Testis (tissue), 2 donors: Measurements from ENCODE around the gene ATXN7.

Experiments
- POLR2A ChIP-seq: fragments of 450-650 bp; IDR thresholded peaks from one replicate; pipeline ENCODE4 v1.6.1; 2017; ENCODE audit warnings: antibody characterized with exemption, mild to moderate bottlenecking, moderate library complexity
- TF ChIP-seq, protein P1 (sequence below), 3 experiments: fragments of 450-650 bp in 2 of 3; fragments of 200-600 bp in 1 of 3; sonication (generic) in 1 of 3; IDR thresholded peaks; one replicate each; pipeline ENCODE4 v1.5.1; 2016 to 2019; ENCODE audit warnings: antibody characterized with exemption in 3 of 3, mild to moderate bottlenecking in 2 of 3, moderate library complexity in 1 of 3

DNA sequence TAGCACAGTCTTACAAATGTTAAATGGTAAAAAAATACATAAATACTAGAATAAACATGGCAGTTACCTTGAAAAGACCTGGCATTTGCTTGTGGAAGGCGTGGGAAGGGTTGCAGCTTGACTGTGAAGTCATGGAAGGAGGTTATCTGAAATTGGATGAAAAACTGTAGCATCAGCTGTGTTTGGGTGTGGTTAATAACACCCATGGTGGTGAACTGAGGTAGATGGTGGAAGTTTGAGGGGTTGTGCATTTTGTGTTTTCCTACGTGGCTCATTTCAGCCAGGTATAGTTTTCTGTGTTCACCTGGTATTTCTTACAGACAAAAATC lies 113.2 kb downstream of the ATXN7 start:
- TF ChIP-seq, protein P1, sequence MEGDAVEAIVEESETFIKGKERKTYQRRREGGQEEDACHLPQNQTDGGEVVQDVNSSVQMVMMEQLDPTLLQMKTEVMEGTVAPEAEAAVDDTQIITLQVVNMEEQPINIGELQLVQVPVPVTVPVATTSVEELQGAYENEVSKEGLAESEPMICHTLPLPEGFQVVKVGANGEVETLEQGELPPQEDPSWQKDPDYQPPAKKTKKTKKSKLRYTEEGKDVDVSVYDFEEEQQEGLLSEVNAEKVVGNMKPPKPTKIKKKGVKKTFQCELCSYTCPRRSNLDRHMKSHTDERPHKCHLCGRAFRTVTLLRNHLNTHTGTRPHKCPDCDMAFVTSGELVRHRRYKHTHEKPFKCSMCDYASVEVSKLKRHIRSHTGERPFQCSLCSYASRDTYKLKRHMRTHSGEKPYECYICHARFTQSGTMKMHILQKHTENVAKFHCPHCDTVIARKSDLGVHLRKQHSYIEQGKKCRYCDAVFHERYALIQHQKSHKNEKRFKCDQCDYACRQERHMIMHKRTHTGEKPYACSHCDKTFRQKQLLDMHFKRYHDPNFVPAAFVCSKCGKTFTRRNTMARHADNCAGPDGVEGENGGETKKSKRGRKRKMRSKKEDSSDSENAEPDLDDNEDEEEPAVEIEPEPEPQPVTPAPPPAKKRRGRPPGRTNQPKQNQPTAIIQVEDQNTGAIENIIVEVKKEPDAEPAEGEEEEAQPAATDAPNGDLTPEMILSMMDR (IDR thresholded peaks at IDR 0.05), result no peak
- TF ChIP-seq POLR2A, result no peak
